Vein endothelial cell (primary cell): ENCODE results near the gene PMS2. TPM values are rescaled to one million over a fixed set of nuclear protein-coding genes. Genes with fewer than 3 reads are reported as not detected.

Experiments used
- small RNA-seq: library from RNA; depleted of rRNA; stranded (forward); fragments of <200 nt; gene quantifications from one replicate; pipeline ENCODE3, GENCODE V24; 2012
- total RNA-seq: library from RNA; depleted of rRNA; stranded (reverse); fragments of >200 nt; gene quantifications from 2 replicates; pipeline ENCODE4 v1.2.3, GENCODE V29; 2012

PMS2 gene, protein sequence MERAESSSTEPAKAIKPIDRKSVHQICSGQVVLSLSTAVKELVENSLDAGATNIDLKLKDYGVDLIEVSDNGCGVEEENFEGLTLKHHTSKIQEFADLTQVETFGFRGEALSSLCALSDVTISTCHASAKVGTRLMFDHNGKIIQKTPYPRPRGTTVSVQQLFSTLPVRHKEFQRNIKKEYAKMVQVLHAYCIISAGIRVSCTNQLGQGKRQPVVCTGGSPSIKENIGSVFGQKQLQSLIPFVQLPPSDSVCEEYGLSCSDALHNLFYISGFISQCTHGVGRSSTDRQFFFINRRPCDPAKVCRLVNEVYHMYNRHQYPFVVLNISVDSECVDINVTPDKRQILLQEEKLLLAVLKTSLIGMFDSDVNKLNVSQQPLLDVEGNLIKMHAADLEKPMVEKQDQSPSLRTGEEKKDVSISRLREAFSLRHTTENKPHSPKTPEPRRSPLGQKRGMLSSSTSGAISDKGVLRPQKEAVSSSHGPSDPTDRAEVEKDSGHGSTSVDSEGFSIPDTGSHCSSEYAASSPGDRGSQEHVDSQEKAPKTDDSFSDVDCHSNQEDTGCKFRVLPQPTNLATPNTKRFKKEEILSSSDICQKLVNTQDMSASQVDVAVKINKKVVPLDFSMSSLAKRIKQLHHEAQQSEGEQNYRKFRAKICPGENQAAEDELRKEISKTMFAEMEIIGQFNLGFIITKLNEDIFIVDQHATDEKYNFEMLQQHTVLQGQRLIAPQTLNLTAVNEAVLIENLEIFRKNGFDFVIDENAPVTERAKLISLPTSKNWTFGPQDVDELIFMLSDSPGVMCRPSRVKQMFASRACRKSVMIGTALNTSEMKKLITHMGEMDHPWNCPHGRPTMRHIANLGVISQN
- total RNA-seq = 13.4 and 17.6 TPM in 2 replicates

DNA sequence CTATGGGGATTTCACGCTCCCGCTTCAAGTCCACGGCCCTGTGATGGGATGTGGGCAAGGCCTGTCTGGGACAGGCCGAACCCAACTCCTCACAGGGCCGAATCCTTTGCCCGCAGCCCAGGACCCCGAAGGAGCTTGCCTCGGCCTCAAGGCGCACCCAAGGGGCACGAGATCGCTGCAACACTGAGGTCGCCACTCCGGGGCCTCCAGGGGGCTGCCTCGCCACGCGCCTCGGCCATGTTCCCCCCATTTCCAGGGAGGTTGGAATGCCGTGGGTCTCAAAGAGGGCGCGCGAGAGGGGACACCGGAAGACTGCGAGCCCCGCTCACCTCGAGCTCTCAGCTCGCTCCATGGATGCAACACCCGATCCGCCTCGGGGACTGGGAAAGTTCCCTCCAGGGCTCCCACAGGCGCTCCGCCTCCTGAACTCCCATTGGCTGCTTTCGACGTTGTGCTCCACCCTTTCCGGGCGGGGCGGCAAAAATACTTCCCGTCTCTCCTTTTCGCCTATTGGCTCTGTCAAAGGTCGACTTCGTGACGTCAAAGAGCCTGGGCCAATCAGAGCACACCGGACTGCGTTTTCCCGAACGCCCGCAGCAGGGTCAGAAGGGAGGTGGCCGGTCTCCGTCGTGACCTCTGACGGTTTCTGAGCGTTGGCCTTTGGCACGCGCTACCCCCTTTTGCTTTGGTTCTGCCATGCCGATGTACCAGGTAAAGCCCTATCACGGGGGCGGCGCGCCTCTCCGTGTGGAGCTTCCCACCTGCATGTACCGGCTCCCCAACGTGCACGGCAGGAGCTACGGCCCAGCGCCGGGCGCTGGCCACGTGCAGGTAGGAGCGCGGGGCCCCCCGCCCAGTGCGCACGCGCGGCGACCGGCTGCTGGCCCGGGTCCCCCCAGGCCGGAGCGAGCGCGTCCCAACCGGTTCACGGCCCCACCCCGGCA, at the start of gene PMS2, which contains the start of gene AIMP2:
Gene PMS2, minus strand, starts transcription at position 382 of the 944 bp plus-strand sequence. Its CDS starts 30 bp downstream, at position 352.
Gene AIMP2, plus strand, starts transcription at position 605 of the 944 bp plus-strand sequence. Its CDS starts 92 bp downstream, at position 697.

DNA sequence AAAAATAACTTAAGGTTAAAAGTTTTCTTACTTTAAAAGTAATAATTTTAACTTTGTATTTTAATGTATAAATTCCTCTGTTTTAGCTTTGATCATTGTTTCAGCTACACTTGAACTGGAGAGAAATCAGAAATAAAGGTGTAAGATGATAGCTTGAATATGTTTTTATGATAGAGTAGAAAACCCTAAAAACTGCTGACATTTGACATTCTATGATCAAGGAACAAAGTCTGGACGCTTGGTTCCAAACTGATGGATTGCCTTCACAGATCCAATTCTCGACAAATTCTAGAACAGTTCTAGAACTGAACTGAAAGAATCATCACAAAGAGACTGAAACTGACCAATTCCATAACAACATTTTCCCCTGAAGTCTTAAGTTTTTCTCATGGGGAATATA, 22.1 kb upstream of the PMS2 start, which contains the start of gene ANKRD61:
Gene ANKRD61, plus strand, starts transcription at position 389 of the 400 bp plus-strand sequence. Its CDS starts 0 bp downstream, at position 389.

DNA sequence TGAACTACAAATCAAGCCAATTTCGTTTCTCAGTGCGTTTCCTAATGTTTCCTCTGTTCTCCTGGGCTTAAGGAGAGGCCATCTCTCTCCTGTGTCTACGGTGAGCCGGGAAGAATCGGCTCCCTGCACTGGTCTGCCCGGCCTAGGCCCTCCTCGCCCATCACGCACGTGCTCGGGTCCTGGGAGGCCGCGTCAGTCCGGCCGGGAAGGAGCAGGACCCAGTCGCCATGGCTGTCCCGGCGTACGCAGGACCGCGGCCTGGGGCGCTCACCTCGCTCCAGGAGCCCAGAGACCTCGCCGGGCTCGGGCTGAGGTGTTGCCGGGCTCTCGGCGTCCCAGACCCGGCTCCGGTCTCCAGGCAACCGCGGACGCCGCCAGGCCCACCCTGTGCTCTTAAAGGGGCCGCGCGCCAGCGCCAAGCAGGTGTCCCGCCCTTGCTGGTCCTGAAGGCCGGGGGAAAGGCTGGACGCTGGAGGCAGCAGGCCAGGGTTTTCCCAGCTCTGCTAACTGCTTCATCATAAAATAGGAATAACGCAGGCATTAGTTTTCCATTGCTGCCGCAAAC, 38.4 kb downstream of the PMS2 start, which contains the start of gene RSPH10B:
Gene RSPH10B, minus strand, starts transcription at position 343 of the 565 bp plus-strand sequence. CDS start 3,573 bp downstream, outside the sequence.

Small RNAs within 50 kb of the gene (small RNA-seq; reads per million reads assigned to genes)
- gene RF00019 = not detected
- gene RNU6-218P = not detected
- 11.7 reads per million, percentile 96 among the genes with 10 or more reads in this experiment for gene SNORA80D

Other genes starting within 250 kb of the PMS2 start
- 53.2 and 54.2 TPM in 2 replicates for gene RNF216, start 227.4 kb downstream of the PMS2 start, total RNA-seq
- not detected in 2 replicates for gene OCM, start 128.3 kb downstream of the PMS2 start, total RNA-seq
- gene CCZ1, start 110.3 kb downstream of the PMS2 start, total RNA-seq = 78.1 and 116 TPM in 2 replicates
- gene RSPH10B, start 38.4 kb downstream of the PMS2 start, total RNA-seq = 0.98 TPM in 1 of 2 replicates, not detected in the other
- gene AIMP2, start 223 bp upstream of the PMS2 start, total RNA-seq = 64.0 and 75.8 TPM in 2 replicates
- not detected in 2 replicates for gene ANKRD61, start 22.3 kb upstream of the PMS2 start, total RNA-seq
- 125 and 146 TPM in 2 replicates for gene EIF2AK1, start 50.1 kb upstream of the PMS2 start, total RNA-seq
- 10.1 and 11.1 TPM in 2 replicates for gene USP42, start 95.9 kb upstream of the PMS2 start, total RNA-seq